GM18520 (cell line): ENCODE measurements around the gene EP400.
A peak's percentile ranks its signal among the peaks of the same experiment; 100 is the strongest.
"Not testable (repeated sequence)": the region's sequence is repeated elsewhere in the genome, so short reads cannot be mapped to it uniquely, and the experiment has no call there.

Source experiments
- ATAC-seq: cut with Tn5 transposase; IDR thresholded peaks from one replicate; pipeline ENCODE4 v1.9.1; 2021; ENCODE audit not compliant: unreplicated experiment

Gene EP400

GRCh38 chr12:132080515-132080914, 130.8 kb downstream of the EP400 start:
- not testable (repeated sequence) for ATAC-seq

- no peak for ATAC-seq
These were observed 131.7 kb downstream of the EP400 start for GRCh38 chr12:132081423-132081822.

GRCh38 chr12:132083614-132083940, 133.8 kb downstream of the EP400 start:
- ATAC-seq = no peak

GRCh38 chr12:132083941-132084620, 134.3 kb downstream of the EP400 start:
- ATAC-seq = peak; percentile 83

- ATAC-seq = no peak
These were observed 135.0 kb downstream of the EP400 start for GRCh38 chr12:132084621-132085290.

GRCh38 chr12:132085291-132085635, 135.5 kb downstream of the EP400 start:
- no peak for ATAC-seq

GRCh38 chr12:132089407-132089910, 139.7 kb downstream of the EP400 start:
- ATAC-seq = no peak

GRCh38 chr12:132094269-132094891, 144.6 kb downstream of the EP400 start:
- no peak for ATAC-seq

GRCh38 chr12:132095520-132096409, 146.0 kb downstream of the EP400 start:
- no peak for ATAC-seq

- ATAC-seq = no peak
These were observed 150.0 kb downstream of the EP400 start for GRCh38 chr12:132099739-132100138.

- ATAC-seq = no peak
These were observed 150.7 kb downstream of the EP400 start for GRCh38 chr12:132100306-132101065.

GRCh38 chr12:132102297-132102696, 152.6 kb downstream of the EP400 start:
- ATAC-seq = no peak

- not testable (repeated sequence) for ATAC-seq
These were observed 153.3 kb downstream of the EP400 start for GRCh38 chr12:132103072-132103471.

GRCh38 chr12:132103542-132104308, 154.0 kb downstream of the EP400 start:
- ATAC-seq = no peak

GRCh38 chr12:132105467-132105866, 155.7 kb downstream of the EP400 start:
- ATAC-seq = no peak

GRCh38 chr12:132106921-132107320, 157.2 kb downstream of the EP400 start:
- no peak for ATAC-seq

- no peak for ATAC-seq
These were observed 158.6 kb downstream of the EP400 start for GRCh38 chr12:132108211-132108832.

- ATAC-seq = no peak
These were observed 160.0 kb downstream of the EP400 start for GRCh38 chr12:132109741-132110140.

GRCh38 chr12:132110677-132111076, 160.9 kb downstream of the EP400 start:
- ATAC-seq = no peak
